Suprapubic skin (tissue), 4 donors: ENCODE results near the gene NAALADL2. TPM values are rescaled to one million over a fixed set of nuclear protein-coding genes. Genes with fewer than 3 reads are reported as not detected.

Experiments
- DNase-seq, 2 donors: peaks; one replicate each; pipeline ENCODE4 v3.0.0-alpha.2; 2019; ENCODE audit warnings: low spot score in 2 of 2
- H3K27ac ChIP-seq: fragments of 200-600 bp; sonication (generic); one replicate; pipeline ENCODE4 v1.5.1; 2019
- H3K27me3 ChIP-seq: fragments of 200-600 bp; sonication (generic); one replicate; pipeline ENCODE4 v1.5.1; 2019
- H3K36me3 ChIP-seq: fragments of 200-600 bp; sonication (generic); one replicate; pipeline ENCODE4 v1.5.1; 2019
- H3K4me1 ChIP-seq: fragments of 200-600 bp; sonication (generic); one replicate; pipeline ENCODE4 v1.5.1; 2019
- H3K4me3 ChIP-seq: fragments of 200-600 bp; sonication (generic); one replicate; pipeline ENCODE4 v1.5.1; 2019; ENCODE audit warnings: mild to moderate bottlenecking
- H3K9me3 ChIP-seq: fragments of 200-600 bp; sonication (generic); one replicate; pipeline ENCODE4 v1.5.1; 2019
- EP300 ChIP-seq: sonication (generic); formaldehyde crosslinking; IDR thresholded peaks from one replicate; pipeline ENCODE4 v1.6.1; 2017; ENCODE audit warnings: antibody characterized with exemption
- POLR2A ChIP-seq, 2 donors: fragments of 450-650 bp; IDR thresholded peaks; one replicate each; pipeline ENCODE4 v1.6.1; 2017; ENCODE audit warnings: antibody characterized with exemption in 2 of 2, mild to moderate bottlenecking in 2 of 2, moderate library complexity in 2 of 2
- POLR2AphosphoS5 ChIP-seq, 3 donors: sonication (generic); formaldehyde crosslinking; IDR thresholded peaks; one replicate each; pipeline ENCODE4 v1.6.1; 2017; ENCODE audit warnings: antibody characterized with exemption in 3 of 3
- WGBS: methylation state at CpG from one replicate; pipeline ENCODE4 v1.1.5; 2018; 5-methylcytosine and 5-hydroxymethylcytosine counted together
- total RNA-seq, 4 donors: library from RNA; depleted of rRNA; stranded (reverse); fragments of >200 nt; gene quantifications; one replicate each; pipeline ENCODE4 v1.1.0, GENCODE V29; 2016
- TF ChIP-seq, protein P1 (sequence below), 2 donors: fragments of 200-600 bp in 1 of 2; fragments of 450-650 bp in 1 of 2; sonication (generic) in 1 of 2; IDR thresholded peaks; one replicate each; pipeline ENCODE4 v1.5.1; 2016 to 2019; ENCODE audit warnings: antibody characterized with exemption in 2 of 2, mild to moderate bottlenecking in 1 of 2, moderate library complexity in 1 of 2

Gene NAALADL2
- total RNA-seq, 4 donors from 2014 or later = 4.0 to 10.5 (median 8.5) TPM

- 63% methylated on average over 3 of the region's 3 CpGs for WGBS
- no peaks in the 10 kb centered on the region for H3K36me3 ChIP-seq
- no peak for DNase-seq
- H3K4me1 ChIP-seq = no peaks in the 10 kb centered on the region
- H3K27me3 ChIP-seq = no peaks in the 10 kb centered on the region
- no peak overlapping the region for H3K27ac ChIP-seq
- no peak overlapping the region for H3K4me3 ChIP-seq
- TF ChIP-seq POLR2AphosphoS5 (IDR thresholded peaks at IDR 0.05) = no peak
- TF ChIP-seq, protein P1, sequence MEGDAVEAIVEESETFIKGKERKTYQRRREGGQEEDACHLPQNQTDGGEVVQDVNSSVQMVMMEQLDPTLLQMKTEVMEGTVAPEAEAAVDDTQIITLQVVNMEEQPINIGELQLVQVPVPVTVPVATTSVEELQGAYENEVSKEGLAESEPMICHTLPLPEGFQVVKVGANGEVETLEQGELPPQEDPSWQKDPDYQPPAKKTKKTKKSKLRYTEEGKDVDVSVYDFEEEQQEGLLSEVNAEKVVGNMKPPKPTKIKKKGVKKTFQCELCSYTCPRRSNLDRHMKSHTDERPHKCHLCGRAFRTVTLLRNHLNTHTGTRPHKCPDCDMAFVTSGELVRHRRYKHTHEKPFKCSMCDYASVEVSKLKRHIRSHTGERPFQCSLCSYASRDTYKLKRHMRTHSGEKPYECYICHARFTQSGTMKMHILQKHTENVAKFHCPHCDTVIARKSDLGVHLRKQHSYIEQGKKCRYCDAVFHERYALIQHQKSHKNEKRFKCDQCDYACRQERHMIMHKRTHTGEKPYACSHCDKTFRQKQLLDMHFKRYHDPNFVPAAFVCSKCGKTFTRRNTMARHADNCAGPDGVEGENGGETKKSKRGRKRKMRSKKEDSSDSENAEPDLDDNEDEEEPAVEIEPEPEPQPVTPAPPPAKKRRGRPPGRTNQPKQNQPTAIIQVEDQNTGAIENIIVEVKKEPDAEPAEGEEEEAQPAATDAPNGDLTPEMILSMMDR (IDR thresholded peaks at IDR 0.05) = no peak
- no peak for TF ChIP-seq POLR2A (IDR thresholded peaks at IDR 0.05)
- no peak for TF ChIP-seq EP300
- H3K9me3 ChIP-seq = no peaks in the 10 kb centered on the region
Measured at GRCh38 chr3:175057401-175057800, 198.3 kb downstream of the NAALADL2 start.

DNA sequence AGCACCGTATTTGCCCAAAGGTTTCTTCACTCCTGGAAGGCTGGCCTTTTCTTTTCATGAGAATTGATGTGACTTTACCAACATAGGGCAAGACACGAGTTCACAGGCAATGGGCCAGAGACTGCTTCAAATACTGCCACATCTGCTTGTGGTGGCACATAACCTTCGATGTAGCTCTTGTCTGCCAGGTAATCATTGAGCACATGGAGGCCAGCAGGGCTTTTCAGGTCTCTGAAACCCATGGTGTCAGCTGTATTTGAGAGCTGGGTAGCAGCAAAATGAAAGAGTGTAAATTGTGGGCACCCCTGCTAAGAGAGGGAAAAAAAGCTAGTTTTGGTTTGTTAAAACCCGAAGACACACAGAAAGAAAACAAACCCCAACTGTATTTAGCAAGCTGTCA lies 200.7 kb downstream of the NAALADL2 start:
- 74% methylated on average over 4 of the region's 4 CpGs for WGBS
- H3K36me3 ChIP-seq = no peaks in the 10 kb centered on the region
- no peaks in the 10 kb centered on the region for H3K4me1 ChIP-seq
- no peak overlapping the region for H3K4me3 ChIP-seq
- TF ChIP-seq EP300 (no peak), POLR2A (IDR thresholded peaks at IDR 0.05) (no peak), POLR2AphosphoS5 (IDR thresholded peaks at IDR 0.05) (no peak)
- TF ChIP-seq, protein P1 (IDR thresholded peaks at IDR 0.05) = no peak
- no peaks in the 10 kb centered on the region for H3K9me3 ChIP-seq
- no peaks in the 10 kb centered on the region for H3K27me3 ChIP-seq
- H3K27ac ChIP-seq = no peak overlapping the region
- no peak for DNase-seq

GRCh38 chr3:175065497-175065896 lies 206.4 kb downstream of the NAALADL2 start:
- Histone ChIP-seq H3K27me3 (no peaks in the 10 kb centered on the region), H3K9me3 (no peaks in the 10 kb centered on the region), H3K4me3 (no peak overlapping the region), H3K4me1 (no peaks in the 10 kb centered on the region), H3K27ac (no peak overlapping the region), H3K36me3 (no peaks in the 10 kb centered on the region)
- no peak for DNase-seq
- TF ChIP-seq EP300 (no peak), POLR2AphosphoS5 (IDR thresholded peaks at IDR 0.05) (no peak), POLR2A (IDR thresholded peaks at IDR 0.05) (no peak)
- TF ChIP-seq, protein P1 (IDR thresholded peaks at IDR 0.05) = no peak
- WGBS = 59% methylated on average over 2 of the region's 2 CpGs

- TF ChIP-seq POLR2AphosphoS5 (IDR thresholded peaks at IDR 0.05) (no peak), POLR2A (IDR thresholded peaks at IDR 0.05) (no peak), EP300 (no peak)
- TF ChIP-seq, protein P1 (IDR thresholded peaks at IDR 0.05) = no peak
- no peak for DNase-seq
- no peak overlapping the region for H3K4me3 ChIP-seq
- H3K27ac ChIP-seq = no peak overlapping the region
- no peaks in the 10 kb centered on the region for H3K4me1 ChIP-seq
- no peaks in the 10 kb centered on the region for H3K9me3 ChIP-seq
- no peaks in the 10 kb centered on the region for H3K36me3 ChIP-seq
- no peaks in the 10 kb centered on the region for H3K27me3 ChIP-seq
- 90% methylated on average over 4 of the region's 4 CpGs for WGBS
Measured at GRCh38 chr3:175066617-175067415, 207.7 kb downstream of the NAALADL2 start.

- H3K4me1 ChIP-seq = no peaks in the 10 kb centered on the region
- no peaks in the 10 kb centered on the region for H3K36me3 ChIP-seq
- DNase-seq = no peak
- TF ChIP-seq, protein P1 (IDR thresholded peaks at IDR 0.05) = no peak
- TF ChIP-seq POLR2AphosphoS5 (IDR thresholded peaks at IDR 0.05) (no peak), POLR2A (IDR thresholded peaks at IDR 0.05) (no peak), EP300 (no peak)
- H3K27ac ChIP-seq = no peak overlapping the region
- WGBS = 90% methylated on average over 3 of the region's 3 CpGs
- no peak overlapping the region for H3K4me3 ChIP-seq
- H3K9me3 ChIP-seq = no peaks in the 10 kb centered on the region
- no peaks in the 10 kb centered on the region for H3K27me3 ChIP-seq
Measured at GRCh38 chr3:175068587-175068986, 209.5 kb downstream of the NAALADL2 start.
